Fibroblast of villous mesenchyme (primary cell): ENCODE results near the gene ZBP1. TPM values are rescaled to one million over a fixed set of nuclear protein-coding genes. Genes with fewer than 3 reads are reported as not detected.

Source experiments
- DNase-seq: peaks from one replicate; pipeline ENCODE4 v3.0.0-alpha.2; 2010; ENCODE audit warnings: low read depth
- H3K4me3 ChIP-seq: 2 replicates; pipeline ENCODE4 v1.5.1; 2011; ENCODE audit warnings: low read depth, mild to moderate bottlenecking, low read length
- CTCF ChIP-seq: IDR thresholded peaks from 2 replicates; pipeline ENCODE4 v1.5.1; 2012; ENCODE audit warnings: low read depth, mild to moderate bottlenecking, low read length; ENCODE audit not compliant: insufficient read depth
- total RNA-seq: library from RNA; depleted of rRNA; stranded (reverse); fragments of >200 nt; gene quantifications from 2 replicates; pipeline ENCODE4 v1.2.3, GENCODE V29; 2012

Gene ZBP1
- total RNA-seq, 1 donor: not detected

GRCh38 chr20:57577679-57578475, 42.3 kb downstream of the ZBP1 start:
- H3K4me3 ChIP-seq: no peak overlapping the region
- no peak for DNase-seq
- TF ChIP-seq CTCF: no peak

GRCh38 chr20:57576617-57577550, 43.3 kb downstream of the ZBP1 start:
- DNase-seq: no peak
- no peak for TF ChIP-seq CTCF
- no peak overlapping the region for H3K4me3 ChIP-seq

GRCh38 chr20:57576002-57576401, 44.2 kb downstream of the ZBP1 start:
- no peak for TF ChIP-seq CTCF
- no peak for DNase-seq
- H3K4me3 ChIP-seq: no peak overlapping the region

- DNase-seq: no peak
- TF ChIP-seq CTCF: no peak
- no peak overlapping the region for H3K4me3 ChIP-seq
Measured at GRCh38 chr20:57574954-57575353, 45.3 kb downstream of the ZBP1 start.

- DNase-seq: no peak
- no peak overlapping the region for H3K4me3 ChIP-seq
- TF ChIP-seq CTCF: no peak
Measured at GRCh38 chr20:57573894-57574293, 46.3 kb downstream of the ZBP1 start.

- no peak overlapping the region for H3K4me3 ChIP-seq
- TF ChIP-seq CTCF: no peak
- DNase-seq: no peak
Measured at GRCh38 chr20:57573242-57573641, 47.0 kb downstream of the ZBP1 start.
